Stimulated activated CD4-positive, alpha-beta T cell treated with anti-CD3 and anti-CD28 coated beads, Interleukin-12 subunit alpha, Interleukin-12 subunit beta, amount 100 ng/mL, for 4 hours (primary cell): ENCODE measurements around the gene AMY1B.
"Not testable (repeated sequence)": the region's sequence is repeated elsewhere in the genome, so short reads cannot be mapped to it uniquely, and the experiment has no call there.

Experiments used
- DNase-seq: peaks from one replicate; pipeline ENCODE4 v3.0.0-alpha.2; 2020

The AMY1B gene

DNA sequence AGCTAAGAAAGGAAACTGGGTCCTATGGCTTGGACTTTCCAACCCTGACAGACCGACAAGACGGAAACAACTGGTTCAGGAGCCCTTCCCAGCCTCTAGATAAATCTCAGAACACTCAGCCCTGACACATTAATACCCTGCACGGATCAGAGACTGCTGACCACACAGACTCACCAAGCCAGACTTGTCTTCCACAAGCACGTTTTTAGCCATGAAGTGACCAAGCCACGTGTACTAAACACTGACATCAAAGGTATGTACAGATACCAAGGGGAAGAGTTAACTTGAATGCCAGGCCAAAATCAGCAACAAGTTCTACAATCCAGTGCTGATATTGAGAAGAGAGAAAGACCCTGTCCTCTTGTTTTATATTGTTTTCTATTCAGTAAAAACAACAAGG, at the start of gene AMY1B:
Gene AMY1B (minus strand): TSS at position 101 of the 400 bp plus-strand sequence. CDS start 571 bp downstream, outside the sequence.
- DNase-seq: not testable (repeated sequence)

DNA sequence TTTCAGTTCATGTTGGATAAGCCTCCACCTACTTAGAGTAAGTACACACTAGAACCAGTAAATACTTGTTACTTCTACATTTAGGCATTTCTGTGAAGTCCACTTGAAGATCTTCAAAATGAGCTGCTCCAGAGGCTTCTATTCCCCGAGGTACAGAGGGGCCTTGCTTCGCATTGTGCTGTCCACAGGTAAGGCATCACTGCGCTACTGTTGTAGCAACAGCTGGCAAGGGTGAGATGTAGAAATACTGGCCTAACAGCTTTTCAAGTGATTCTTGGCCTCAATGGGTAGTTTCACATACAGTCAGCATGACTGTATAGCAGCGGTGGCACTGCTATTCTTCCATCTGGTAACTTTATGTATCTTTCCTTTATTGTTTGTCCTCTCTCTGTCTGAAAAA, 49.0 kb upstream of the AMY1B start:
- not testable (repeated sequence) for DNase-seq

GRCh38 chr1:103744449-103744848, 48.4 kb upstream of the AMY1B start:
- not testable (repeated sequence) for DNase-seq

- not testable (repeated sequence) for DNase-seq
Measured at GRCh38 chr1:103738031-103738430, 42.0 kb upstream of the AMY1B start.

DNA sequence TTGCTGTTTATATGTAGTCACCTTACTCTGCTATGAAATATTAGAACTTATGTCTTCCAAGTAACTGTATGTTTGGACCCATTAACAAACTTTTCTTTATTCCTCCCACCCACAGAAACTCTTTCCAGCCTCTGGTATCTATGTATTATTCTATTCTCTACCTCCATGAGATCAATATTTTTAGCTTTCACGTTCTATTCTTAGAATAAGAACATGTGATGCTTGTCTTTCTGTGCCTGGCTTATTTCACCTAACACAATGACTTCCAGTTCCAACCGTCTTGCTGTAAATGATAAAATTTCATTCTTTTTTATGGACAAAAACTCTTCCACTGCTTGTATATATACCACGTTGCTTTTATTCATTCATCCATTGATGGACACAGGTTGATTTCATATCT, 39.3 kb upstream of the AMY1B start:
- not testable (repeated sequence) for DNase-seq

DNA sequence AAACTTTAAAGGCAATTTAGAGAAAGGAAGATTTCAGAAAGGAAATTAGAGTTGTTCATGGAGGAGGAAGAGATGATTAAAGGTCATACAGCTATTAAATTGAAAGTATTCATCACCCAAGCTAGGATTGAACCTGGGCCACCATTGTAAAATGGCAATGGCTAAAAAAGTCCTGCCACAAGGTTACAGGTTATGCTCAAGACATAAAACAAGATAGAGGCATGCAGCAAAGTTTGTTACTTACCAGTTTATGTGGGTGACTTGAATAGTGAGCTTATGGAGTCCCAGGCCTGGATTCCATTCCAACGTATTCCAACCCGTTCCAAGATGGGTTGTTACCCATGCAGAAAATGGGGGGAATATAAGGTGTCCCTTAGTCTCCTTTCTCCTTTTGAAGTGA, 25.5 kb upstream of the AMY1B start:
- not testable (repeated sequence) for DNase-seq

- DNase-seq: not testable (repeated sequence)
Measured at GRCh38 chr1:103717404-103717803, 21.4 kb upstream of the AMY1B start.

- not testable (repeated sequence) for DNase-seq
Measured at GRCh38 chr1:103710381-103710780, 14.4 kb upstream of the AMY1B start.

DNA sequence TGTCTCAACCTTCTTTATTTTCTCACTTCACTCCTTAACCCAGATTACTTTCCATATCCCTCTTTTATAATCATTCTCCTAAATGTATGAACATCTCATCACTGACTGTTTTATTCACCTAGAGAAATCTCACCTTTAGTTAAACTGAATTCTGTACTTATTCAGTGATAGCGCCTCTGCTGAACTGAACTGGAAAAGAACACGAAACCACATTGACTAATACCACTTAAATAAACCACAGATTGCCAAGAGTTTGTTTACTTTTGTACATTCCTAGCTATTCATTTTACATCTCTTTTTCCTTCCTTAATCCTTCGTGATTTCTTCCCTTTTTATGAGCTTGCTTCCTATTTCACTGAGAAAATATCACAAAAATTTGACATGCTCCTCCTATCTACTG, 11.7 kb upstream of the AMY1B start:
- DNase-seq: not testable (repeated sequence)

DNA sequence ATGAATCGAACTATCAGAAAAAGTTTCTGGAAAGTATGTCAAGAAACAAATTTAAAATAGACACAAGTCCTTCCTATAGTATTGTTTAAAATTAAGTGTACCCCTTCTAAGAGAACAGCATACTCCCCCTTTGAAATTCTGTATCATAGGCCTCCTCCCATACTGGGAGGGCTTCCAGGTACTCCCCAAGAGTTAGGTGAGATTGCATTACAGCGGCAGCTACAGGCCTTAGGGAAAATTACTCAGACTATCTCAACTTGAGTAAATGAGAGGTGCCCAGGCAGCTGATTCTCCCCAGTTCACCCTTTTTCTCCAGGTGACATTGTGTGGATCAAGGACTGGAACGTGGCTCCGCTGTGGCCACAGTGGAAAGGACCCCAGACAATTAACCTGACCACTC, 5.2 kb upstream of the AMY1B start:
- DNase-seq: not testable (repeated sequence)

DNA sequence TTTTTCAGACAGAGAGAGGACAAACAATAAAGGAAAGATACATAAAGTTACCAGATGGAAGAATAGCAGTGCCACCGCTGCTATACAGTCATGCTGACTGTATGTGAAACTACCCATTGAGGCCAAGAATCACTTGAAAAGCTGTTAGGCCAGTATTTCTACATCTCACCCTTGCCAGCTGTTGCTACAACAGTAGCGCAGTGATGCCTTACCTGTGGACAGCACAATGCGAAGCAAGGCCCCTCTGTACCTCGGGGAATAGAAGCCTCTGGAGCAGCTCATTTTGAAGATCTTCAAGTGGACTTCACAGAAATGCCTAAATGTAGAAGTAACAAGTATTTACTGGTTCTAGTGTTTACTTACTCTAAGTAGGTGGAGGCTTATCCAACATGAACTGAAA, 4.7 kb upstream of the AMY1B start:
- not testable (repeated sequence) for DNase-seq

- DNase-seq: not testable (repeated sequence)
Measured at GRCh38 chr1:103697430-103697829, 1.4 kb upstream of the AMY1B start.

- not testable (repeated sequence) for DNase-seq
Measured at GRCh38 chr1:103676335-103676734, 19.7 kb downstream of the AMY1B start.

GRCh38 chr1:103655460-103655859, 40.5 kb downstream of the AMY1B start, which contains the start of gene AMY1A:
TSS of gene AMY1A (plus strand) at chr1:103655760. CDS start at chr1:103656331, 571 bp downstream.
- not testable (repeated sequence) for DNase-seq

GRCh38 chr1:103654133-103654532, 41.9 kb downstream of the AMY1B start:
- not testable (repeated sequence) for DNase-seq

DNA sequence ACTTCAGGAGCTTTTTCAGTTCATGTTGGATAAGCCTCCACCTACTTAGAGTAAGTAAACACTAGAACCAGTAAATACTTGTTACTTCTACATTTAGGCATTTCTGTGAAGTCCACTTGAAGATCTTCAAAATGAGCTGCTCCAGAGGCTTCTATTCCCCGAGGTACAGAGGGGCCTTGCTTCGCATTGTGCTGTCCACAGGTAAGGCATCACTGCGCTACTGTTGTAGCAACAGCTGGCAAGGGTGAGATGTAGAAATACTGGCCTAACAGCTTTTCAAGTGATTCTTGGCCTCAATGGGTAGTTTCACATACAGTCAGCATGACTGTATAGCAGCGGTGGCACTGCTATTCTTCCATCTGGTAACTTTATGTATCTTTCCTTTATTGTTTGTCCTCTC, 45.1 kb downstream of the AMY1B start:
- DNase-seq: not testable (repeated sequence)

- DNase-seq: not testable (repeated sequence)
Measured at GRCh38 chr1:103650305-103650704, 45.7 kb downstream of the AMY1B start.

- DNase-seq: not testable (repeated sequence)
Measured at GRCh38 chr1:103643908-103644307, 52.1 kb downstream of the AMY1B start.

GRCh38 chr1:103641194-103641593, 54.8 kb downstream of the AMY1B start:
- DNase-seq: not testable (repeated sequence)
